Measurements from ENCODE around the gene TNFSF10. TPM values are rescaled to one million over a fixed set of nuclear protein-coding genes. Genes with fewer than 3 reads are reported as not detected.
"Not testable (repeated sequence)": the region's sequence is repeated elsewhere in the genome, so short reads cannot be mapped to it uniquely, and the experiment has no call there.

Gene TNFSF10
- total RNA-seq, 4 donors from 2014 or later, result 23.3 to 31.4 (median 27.7) TPM

DNA sequence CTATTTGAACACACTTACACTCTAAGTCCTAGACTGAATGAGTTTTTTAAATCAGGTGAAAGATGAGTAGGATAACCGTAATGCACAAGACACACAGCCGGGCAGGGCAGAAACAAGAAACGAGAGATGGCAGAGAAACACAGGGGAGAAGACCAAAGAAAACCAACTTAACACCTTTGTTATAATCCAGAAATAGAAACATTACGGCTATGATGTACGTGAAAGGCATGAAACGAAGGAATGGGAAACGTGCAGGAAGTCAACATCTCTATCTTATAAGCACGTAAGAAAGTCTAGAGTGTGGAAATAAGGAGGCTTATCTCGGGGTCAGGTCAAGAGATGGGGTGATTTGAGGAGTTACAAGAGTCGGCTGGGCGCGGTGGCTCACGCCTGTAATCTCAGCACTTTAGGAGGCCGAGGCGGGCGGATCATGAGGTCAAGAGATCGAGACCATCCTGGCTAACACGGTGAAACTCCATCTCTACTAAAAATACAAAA lies 1.9 kb upstream of the TNFSF10 start:
- WGBS, result 94% methylated on average over 18 of the region's 18 CpGs

GRCh38 chr3:172524611-172525010 lies 1.4 kb upstream of the TNFSF10 start:
- no peaks in the 10 kb centered on the region for H3K9me3 ChIP-seq
- no peaks in the 10 kb centered on the region for H3K27me3 ChIP-seq
- no peak for TF ChIP-seq POLR2A (IDR thresholded peaks at IDR 0.05; ENCODE audit: low read depth)
- WGBS, result 78% methylated on average over 3 of the region's 3 CpGs
- H3K36me3 ChIP-seq, result no peaks in the 10 kb centered on the region
- intact Hi-C loops (cut with DNase I), result no loop called here
- no peak overlapping the region for H3K4me3 ChIP-seq
- no peak for DNase-seq (ENCODE audit: extremely low spot score)
- H3K4me1 ChIP-seq, result peaks cover 0 to 30% (median 18%) of the 10 kb centered on the region in 4 donors
- no peak overlapping the region for H3K27ac ChIP-seq (replicated peaks in 1 of 4)

More for the DNA sequence above, 1.9 kb upstream of the TNFSF10 start:
- no peak overlapping the region for H3K4me3 ChIP-seq
- H3K9me3 ChIP-seq, result no peaks in the 10 kb centered on the region
- H3K27ac ChIP-seq (replicated peaks in 1 of 4), result no peak overlapping the region
- DNase-seq (ENCODE audit: extremely low spot score), result no peak
- H3K36me3 ChIP-seq, result no peaks in the 10 kb centered on the region
- peaks cover 0 to 25% (median 14%) of the 10 kb centered on the region in 4 donors for H3K4me1 ChIP-seq
- TF ChIP-seq POLR2A (IDR thresholded peaks at IDR 0.05; ENCODE audit: low read depth) (no peak), EP300 (IDR thresholded peaks at IDR 0.05) (no peak), POLR2AphosphoS5 (IDR thresholded peaks at IDR 0.05) (no peak)
- TF ChIP-seq, protein P1, sequence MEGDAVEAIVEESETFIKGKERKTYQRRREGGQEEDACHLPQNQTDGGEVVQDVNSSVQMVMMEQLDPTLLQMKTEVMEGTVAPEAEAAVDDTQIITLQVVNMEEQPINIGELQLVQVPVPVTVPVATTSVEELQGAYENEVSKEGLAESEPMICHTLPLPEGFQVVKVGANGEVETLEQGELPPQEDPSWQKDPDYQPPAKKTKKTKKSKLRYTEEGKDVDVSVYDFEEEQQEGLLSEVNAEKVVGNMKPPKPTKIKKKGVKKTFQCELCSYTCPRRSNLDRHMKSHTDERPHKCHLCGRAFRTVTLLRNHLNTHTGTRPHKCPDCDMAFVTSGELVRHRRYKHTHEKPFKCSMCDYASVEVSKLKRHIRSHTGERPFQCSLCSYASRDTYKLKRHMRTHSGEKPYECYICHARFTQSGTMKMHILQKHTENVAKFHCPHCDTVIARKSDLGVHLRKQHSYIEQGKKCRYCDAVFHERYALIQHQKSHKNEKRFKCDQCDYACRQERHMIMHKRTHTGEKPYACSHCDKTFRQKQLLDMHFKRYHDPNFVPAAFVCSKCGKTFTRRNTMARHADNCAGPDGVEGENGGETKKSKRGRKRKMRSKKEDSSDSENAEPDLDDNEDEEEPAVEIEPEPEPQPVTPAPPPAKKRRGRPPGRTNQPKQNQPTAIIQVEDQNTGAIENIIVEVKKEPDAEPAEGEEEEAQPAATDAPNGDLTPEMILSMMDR (IDR thresholded peaks at IDR 0.05), result no peak
- intact Hi-C loops (cut with DNase I), result no loop called here
- H3K27me3 ChIP-seq, result no peaks in the 10 kb centered on the region

DNA sequence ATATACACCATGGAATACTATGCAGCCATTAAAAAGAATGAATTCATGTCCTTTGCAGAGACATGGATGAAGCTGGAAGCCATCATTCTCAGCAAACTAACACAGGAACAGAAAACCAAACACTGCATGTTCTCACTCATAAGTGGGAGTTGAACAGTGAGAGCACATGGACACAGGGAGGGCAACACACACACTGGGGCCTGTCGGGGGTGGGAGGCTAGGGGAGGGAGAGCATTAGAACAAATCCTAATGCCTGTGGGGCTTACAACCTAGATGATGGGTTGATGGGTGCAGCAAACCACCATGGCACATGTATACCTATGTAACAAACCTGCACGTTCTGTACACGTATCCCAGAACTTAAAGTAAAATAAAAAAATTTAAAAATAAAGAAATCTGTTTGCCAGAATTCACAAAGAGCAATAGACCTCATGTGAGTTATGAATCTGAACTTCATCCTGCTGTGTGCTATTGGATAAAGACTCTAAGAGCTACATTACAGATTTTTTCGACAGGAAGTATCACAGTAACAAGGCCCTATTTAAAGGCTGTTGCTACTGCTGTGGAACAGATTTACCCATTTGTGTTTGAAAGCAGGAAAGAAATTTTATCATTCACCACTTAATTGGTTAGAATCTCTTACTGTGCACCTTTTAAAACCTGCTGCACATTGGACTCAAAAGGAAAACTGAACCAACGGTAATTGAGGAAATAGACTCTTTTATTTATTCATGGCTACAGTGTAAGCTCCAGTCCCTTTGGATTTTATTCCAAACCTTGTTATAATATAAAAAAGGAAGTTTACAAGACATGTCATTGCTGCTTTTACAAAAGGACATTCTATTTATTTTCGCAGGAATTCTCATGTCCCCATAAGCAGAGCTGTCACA lies 1.1 kb downstream of the TNFSF10 start:
- H3K9me3 ChIP-seq; H3K36me3 ChIP-seq; DNase-seq (ENCODE audit: extremely low spot score); intact Hi-C loops (cut with DNase I); H3K27me3 ChIP-seq: not testable (repeated sequence)
- 43% methylated on average over 6 of the region's 6 CpGs for WGBS
- peak overlapping the region; percentile 71 to 81 (median 74) for H3K27ac ChIP-seq (replicated peaks in 1 of 4)
- peak overlapping the region; percentile 53 to 70 (median 55) for H3K4me3 ChIP-seq
- peaks cover 17 to 44% (median 33%) of the 10 kb centered on the region in 4 donors for H3K4me1 ChIP-seq

GRCh38 chr3:172520301-172520831 lies 2.9 kb downstream of the TNFSF10 start:
- peaks cover 26 to 62% (median 50%) of the 10 kb centered on the region in 4 donors for H3K4me1 ChIP-seq
- intact Hi-C loops (cut with DNase I), result no loop called here
- H3K36me3 ChIP-seq, result no peaks in the 10 kb centered on the region
- peak overlapping the region in 3 of 4 donors; percentile 15 to 47 (median 25) for H3K27ac ChIP-seq (replicated peaks in 1 of 4)
- WGBS, result 61% methylated on average over 4 of the region's 4 CpGs
- no peaks in the 10 kb centered on the region for H3K9me3 ChIP-seq
- H3K4me3 ChIP-seq, result peak overlapping the region; percentile 53 to 70 (median 55)
- no peaks in the 10 kb centered on the region for H3K27me3 ChIP-seq
- TF ChIP-seq POLR2AphosphoS5 (IDR thresholded peaks at IDR 0.05), result no peak
- TF ChIP-seq EP300 (IDR thresholded peaks at IDR 0.05), result no peak
- TF ChIP-seq POLR2A (IDR thresholded peaks at IDR 0.05; ENCODE audit: low read depth), result no peak
- TF ChIP-seq, protein P1 (IDR thresholded peaks at IDR 0.05), result no peak
- DNase-seq (ENCODE audit: extremely low spot score), result no peak

GRCh38 chr3:172519740-172520139 lies 3.5 kb downstream of the TNFSF10 start:
- no peaks in the 10 kb centered on the region for H3K9me3 ChIP-seq
- DNase-seq (ENCODE audit: extremely low spot score), result no peak
- peak overlapping the region; percentile 8 to 70 (median 54) for H3K4me3 ChIP-seq
- intact Hi-C loops (cut with DNase I), result no loop called here
- no peaks in the 10 kb centered on the region for H3K27me3 ChIP-seq
- WGBS, result 88% methylated on average over 5 of the region's 5 CpGs
- H3K27ac ChIP-seq (replicated peaks in 1 of 4), result peak overlapping the region in 2 of 4 donors; percentile 15 to 25
- peaks cover 0 to under 1% (median 0%) of the 10 kb centered on the region in 4 donors for H3K36me3 ChIP-seq
- peaks cover 31 to 68% (median 56%) of the 10 kb centered on the region in 4 donors for H3K4me1 ChIP-seq
- no peak for TF ChIP-seq POLR2A (IDR thresholded peaks at IDR 0.05; ENCODE audit: low read depth)
- TF ChIP-seq POLR2AphosphoS5 (IDR thresholded peaks at IDR 0.05), result no peak
- TF ChIP-seq, protein P1 (IDR thresholded peaks at IDR 0.05), result no peak
- no peak for TF ChIP-seq EP300 (IDR thresholded peaks at IDR 0.05)

Measured in esophagus muscularis mucosa (tissue), 4 donors.